Skeletal muscle satellite cell (primary cell): ENCODE measurements around the gene TGFB1I1.

Experiments used
- H3K27me3 ChIP-seq: 2 replicates; pipeline ENCODE4 v1.7.0; 2013; ENCODE audit warnings: low read length; ENCODE audit not compliant: control insufficient read depth, insufficient read depth
- H3K36me3 ChIP-seq: 2 replicates; pipeline ENCODE4 v1.7.0; 2013; ENCODE audit warnings: mild to moderate bottlenecking, control low read depth, low read length; ENCODE audit not compliant: insufficient read depth
- H3K4me1 ChIP-seq: 2 replicates; pipeline ENCODE4 v1.7.0; 2013; ENCODE audit warnings: low read length; ENCODE audit not compliant: control insufficient read depth, insufficient read depth
- H3K4me2 ChIP-seq: 2 replicates; pipeline ENCODE4 v1.7.0; 2013; ENCODE audit warnings: mild to moderate bottlenecking, low read length
- H3K4me3 ChIP-seq: 2 replicates; pipeline ENCODE4 v1.7.0; 2013; ENCODE audit warnings: low read length
- H3K9ac ChIP-seq: 2 replicates; pipeline ENCODE4 v1.7.0; 2013; ENCODE audit warnings: mild to moderate bottlenecking, low read depth, low read length, moderate library complexity
- H3K9me3 ChIP-seq: replicated peaks from 2 replicates; pipeline ENCODE4 v1.7.0; 2013; ENCODE audit warnings: mild to moderate bottlenecking, control low read depth, low read length

The TGFB1I1 gene

DNA sequence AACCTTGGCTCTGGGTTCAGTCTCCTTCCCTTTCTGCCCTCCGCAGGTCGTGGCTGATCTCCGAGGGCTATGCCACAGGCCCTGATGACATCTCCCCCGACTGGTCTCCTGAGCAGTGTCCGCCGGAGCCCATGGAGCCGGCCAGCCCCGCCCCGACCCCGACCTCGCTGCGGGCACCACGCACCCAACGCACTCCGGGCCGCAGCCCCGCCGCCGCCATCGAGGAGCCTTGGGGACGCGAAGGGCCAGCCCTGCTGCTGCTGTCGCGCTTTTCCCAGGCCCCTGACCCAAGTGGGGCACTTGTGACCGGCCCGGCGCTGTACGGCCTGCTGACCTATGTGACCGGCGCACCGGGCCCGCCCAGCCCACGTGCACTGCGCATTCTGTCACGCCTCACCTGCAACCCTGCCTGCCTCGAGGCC is 7.6 kb upstream of the TGFB1I1 start:
- H3K4me2 ChIP-seq: no peak overlapping the region
- peaks cover 6% of the 10 kb centered on the region for H3K4me1 ChIP-seq
- H3K36me3 ChIP-seq: peaks cover 42% of the 10 kb centered on the region
- H3K4me3 ChIP-seq: no peak overlapping the region
- no peaks in the 10 kb centered on the region for H3K27me3 ChIP-seq
- H3K9me3 ChIP-seq: no peaks in the 10 kb centered on the region
- no peak overlapping the region for H3K9ac ChIP-seq

GRCh38 chr16:31464781-31465260 is 7.1 kb upstream of the TGFB1I1 start:
- peaks cover 6% of the 10 kb centered on the region for H3K4me1 ChIP-seq
- H3K27me3 ChIP-seq: no peaks in the 10 kb centered on the region
- H3K36me3 ChIP-seq: peaks cover 42% of the 10 kb centered on the region
- no peaks in the 10 kb centered on the region for H3K9me3 ChIP-seq
- no peak overlapping the region for H3K4me2 ChIP-seq
- H3K4me3 ChIP-seq: no peak overlapping the region
- no peak overlapping the region for H3K9ac ChIP-seq

DNA sequence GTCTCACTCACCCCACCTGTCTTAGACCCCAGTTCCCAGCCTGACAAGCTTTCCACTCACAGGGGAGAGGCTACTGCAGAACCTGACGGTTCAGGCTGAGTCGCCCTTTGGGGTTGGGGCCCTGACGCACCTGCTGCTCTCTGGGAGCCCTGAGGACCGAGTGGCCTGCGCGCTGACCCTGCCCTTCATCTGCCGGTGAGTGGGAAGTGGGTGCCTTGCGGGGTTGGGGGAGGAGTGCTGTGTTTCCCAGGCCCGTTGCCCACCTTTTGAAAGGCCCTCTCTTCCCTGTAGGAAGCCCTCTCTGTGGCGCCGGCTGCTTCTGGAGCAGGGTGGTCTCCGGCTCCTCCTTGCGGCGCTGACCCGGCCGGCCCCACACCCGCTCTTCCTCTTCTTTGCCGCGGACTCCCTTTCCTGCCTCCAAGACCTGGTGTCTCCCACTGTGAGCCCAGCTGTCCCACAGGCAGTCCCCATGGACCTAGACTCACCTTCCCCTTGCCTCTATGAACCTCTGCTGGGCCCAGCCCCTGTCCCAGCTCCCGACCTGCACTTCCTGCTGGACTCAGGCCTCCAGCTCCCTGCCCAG is 6.1 kb upstream of the TGFB1I1 start:
- no peak overlapping the region for H3K4me3 ChIP-seq
- no peaks in the 10 kb centered on the region for H3K27me3 ChIP-seq
- H3K9ac ChIP-seq: no peak overlapping the region
- no peak overlapping the region for H3K4me2 ChIP-seq
- no peaks in the 10 kb centered on the region for H3K9me3 ChIP-seq
- H3K36me3 ChIP-seq: peaks cover 42% of the 10 kb centered on the region
- peaks cover 3% of the 10 kb centered on the region for H3K4me1 ChIP-seq

GRCh38 chr16:31466381-31466841 is 5.5 kb upstream of the TGFB1I1 start:
- H3K9ac ChIP-seq: no peak overlapping the region
- no peak overlapping the region for H3K4me2 ChIP-seq
- H3K4me1 ChIP-seq: peaks cover 8% of the 10 kb centered on the region
- H3K9me3 ChIP-seq: no peaks in the 10 kb centered on the region
- H3K27me3 ChIP-seq: no peaks in the 10 kb centered on the region
- peaks cover 42% of the 10 kb centered on the region for H3K36me3 ChIP-seq
- no peak overlapping the region for H3K4me3 ChIP-seq

DNA sequence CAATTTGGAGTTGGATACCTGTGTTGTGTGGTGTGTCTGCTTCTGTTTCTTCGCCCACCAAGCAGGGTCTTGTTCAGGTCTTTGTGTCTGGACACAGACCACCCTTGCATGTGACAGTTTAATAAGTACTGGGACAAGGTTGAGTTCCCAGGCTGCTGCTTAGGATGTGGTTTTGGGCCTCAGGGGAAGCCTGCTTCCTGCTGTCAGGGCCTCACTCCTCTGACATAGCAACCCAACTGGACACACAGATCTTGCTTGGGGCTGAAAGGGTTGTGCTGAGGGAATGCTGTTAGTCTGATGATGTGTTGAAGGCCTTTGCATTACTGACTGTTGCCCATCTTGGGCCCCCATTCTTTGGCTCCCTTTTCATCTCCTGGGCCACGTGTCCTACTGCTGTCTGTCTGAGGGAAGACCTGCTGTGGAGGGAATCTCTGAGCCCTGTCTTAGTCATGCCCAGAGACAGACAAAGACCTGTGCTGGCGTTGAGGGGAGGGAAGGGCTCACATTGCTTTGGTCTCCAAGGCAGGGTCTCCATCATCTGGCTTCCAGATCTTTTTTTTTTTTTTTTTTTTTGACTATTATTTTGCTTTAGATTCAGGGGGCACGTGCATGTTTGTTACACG is 4.7 kb upstream of the TGFB1I1 start:
- no peaks in the 10 kb centered on the region for H3K9me3 ChIP-seq
- peaks cover 10% of the 10 kb centered on the region for H3K4me1 ChIP-seq
- no peak overlapping the region for H3K4me3 ChIP-seq
- H3K4me2 ChIP-seq: no peak overlapping the region
- no peak overlapping the region for H3K9ac ChIP-seq
- peaks cover 38% of the 10 kb centered on the region for H3K36me3 ChIP-seq
- H3K27me3 ChIP-seq: no peaks in the 10 kb centered on the region

- Histone ChIP-seq H3K9me3 (no peaks in the 10 kb centered on the region), H3K9ac (no peak overlapping the region), H3K36me3 (peaks cover 32% of the 10 kb centered on the region), H3K4me2 (no peak overlapping the region), H3K27me3 (no peaks in the 10 kb centered on the region), H3K4me1 (peaks cover 10% of the 10 kb centered on the region), H3K4me3 (no peak overlapping the region)
These were observed 4.1 kb upstream of the TGFB1I1 start for GRCh38 chr16:31467858-31468257.

DNA sequence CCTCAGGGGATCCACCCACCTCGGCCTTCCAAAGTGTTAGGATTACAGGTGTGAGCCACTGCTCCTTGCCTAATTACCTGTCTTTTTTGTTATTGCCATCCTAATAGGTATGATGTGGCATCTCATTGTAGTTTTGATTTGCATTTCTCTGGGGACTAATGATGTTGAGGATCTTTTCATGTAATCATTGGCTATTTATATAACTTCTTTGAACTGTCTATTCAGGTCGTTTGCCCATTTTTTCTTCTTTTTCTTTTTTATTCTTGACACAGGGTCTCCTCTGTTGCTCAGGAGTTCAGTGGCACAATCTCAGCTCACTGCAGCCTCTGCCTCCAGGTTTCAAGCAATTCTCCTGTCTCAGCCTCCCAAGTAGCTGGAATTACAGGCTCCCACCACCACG is 1.3 kb upstream of the TGFB1I1 start:
- no peaks in the 10 kb centered on the region for H3K27me3 ChIP-seq
- peak overlapping the region; percentile 97 for H3K9ac ChIP-seq
- peaks cover 34% of the 10 kb centered on the region for H3K36me3 ChIP-seq
- peaks cover 16% of the 10 kb centered on the region for H3K4me1 ChIP-seq
- no peaks in the 10 kb centered on the region for H3K9me3 ChIP-seq
- H3K4me3 ChIP-seq: peak overlapping the region; percentile 84
- H3K4me2 ChIP-seq: peak overlapping the region; percentile 97

DNA sequence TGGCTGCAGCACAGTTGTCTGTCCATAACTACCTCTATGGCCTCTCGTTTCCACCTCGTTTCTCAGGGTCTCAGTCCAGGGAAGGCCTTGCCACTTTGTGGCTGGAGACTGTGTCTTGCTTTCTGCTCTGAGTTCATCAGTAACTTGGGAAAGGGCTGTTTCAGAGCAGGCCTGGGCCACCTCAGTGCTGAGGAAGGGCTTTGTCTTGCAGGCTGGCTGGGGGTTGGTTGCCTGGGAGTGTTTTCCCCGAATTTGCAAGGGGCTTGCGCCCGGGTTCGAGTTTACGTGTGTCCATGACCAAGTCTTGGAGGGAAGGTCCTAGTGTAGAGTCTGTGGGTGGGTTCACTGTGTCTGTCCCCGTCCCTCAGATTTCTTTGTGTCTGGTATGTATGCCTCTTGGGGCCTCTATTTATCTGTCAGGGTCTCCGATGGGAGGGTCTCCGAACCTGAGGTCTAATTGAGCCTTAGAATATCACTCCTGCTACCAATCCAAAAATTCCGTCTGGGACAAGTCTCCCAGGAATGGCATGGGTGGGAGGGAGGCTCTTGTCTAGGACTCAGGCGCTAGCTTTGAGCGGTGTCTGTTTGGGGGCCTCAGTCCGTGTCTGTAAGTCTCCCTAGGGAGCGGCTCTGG is 594 bp upstream of the TGFB1I1 start:
- H3K36me3 ChIP-seq: peaks cover 35% of the 10 kb centered on the region
- H3K9me3 ChIP-seq: no peaks in the 10 kb centered on the region
- H3K4me2 ChIP-seq: peak overlapping the region; percentile 97
- peak overlapping the region; percentile 84 for H3K4me3 ChIP-seq
- peaks cover 16% of the 10 kb centered on the region for H3K4me1 ChIP-seq
- no peaks in the 10 kb centered on the region for H3K27me3 ChIP-seq
- H3K9ac ChIP-seq: peak overlapping the region; percentile 97

DNA sequence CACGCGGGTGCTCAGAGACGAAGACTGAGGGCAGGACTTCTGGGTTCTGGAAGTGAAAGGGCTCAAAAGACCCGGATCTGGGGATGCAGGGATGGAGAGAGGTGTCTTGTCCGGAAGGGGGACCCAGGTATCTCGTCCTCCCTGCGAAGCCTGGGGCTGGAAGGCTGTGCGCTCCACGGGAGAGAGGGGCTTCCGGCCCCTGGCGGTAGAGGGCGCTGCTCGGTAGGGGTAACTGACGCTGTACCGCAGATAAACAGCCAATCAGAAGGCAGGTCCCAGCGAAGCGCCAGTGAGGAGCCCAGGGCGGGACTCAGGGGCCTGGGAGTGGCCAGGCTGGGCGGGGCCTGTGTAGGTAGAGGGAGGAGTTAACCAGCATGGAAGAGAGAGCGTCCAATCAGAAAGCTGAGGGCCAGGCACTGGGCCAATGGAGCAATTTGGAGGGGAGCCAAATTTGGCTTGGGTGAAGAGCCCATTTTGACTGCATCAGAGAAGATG is 804 bp downstream of the TGFB1I1 start:
- Histone ChIP-seq H3K9ac (peak overlapping the region; percentile 97), H3K27me3 (no peaks in the 10 kb centered on the region), H3K4me3 (peak overlapping the region; percentile 84), H3K36me3 (peaks cover 42% of the 10 kb centered on the region), H3K4me1 (peaks cover 16% of the 10 kb centered on the region), H3K4me2 (peak overlapping the region; percentile 97), H3K9me3 (no peaks in the 10 kb centered on the region)

DNA sequence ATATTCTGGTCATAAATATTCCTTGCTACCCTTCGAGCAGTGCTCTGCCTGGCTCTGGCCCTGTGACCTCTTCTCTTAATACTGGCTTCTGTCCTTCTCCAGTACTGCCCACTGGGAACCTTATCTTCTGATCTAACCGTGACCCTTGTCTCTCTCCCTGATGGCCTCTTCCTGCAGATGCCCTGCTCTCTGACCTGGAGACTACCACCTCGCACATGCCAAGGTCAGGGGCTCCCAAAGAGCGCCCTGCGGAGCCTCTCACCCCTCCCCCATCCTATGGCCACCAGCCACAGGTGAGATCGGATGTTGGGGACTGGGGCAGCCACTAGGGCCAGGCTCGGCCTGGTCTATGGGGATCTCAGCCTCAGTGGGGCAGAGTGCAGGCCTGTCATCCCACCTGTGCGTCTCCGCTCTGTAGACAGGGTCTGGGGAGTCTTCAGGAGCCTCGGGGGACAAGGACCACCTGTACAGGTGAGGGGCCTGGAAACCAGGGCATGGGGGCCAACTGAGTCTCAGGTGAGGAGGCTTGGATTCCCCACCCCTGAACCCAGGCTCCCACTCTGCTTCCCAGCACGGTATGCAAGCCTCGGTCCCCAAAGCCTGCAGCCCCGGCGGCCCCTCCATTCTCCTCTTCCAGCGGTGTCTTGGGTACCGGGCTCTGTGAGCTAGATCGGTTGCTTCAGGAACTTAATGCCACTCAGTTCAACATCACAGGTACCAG is 1.5 kb downstream of the TGFB1I1 start:
- no peaks in the 10 kb centered on the region for H3K9me3 ChIP-seq
- H3K4me2 ChIP-seq: peak overlapping the region; percentile 97
- peak overlapping the region; percentile 84 for H3K4me3 ChIP-seq
- no peaks in the 10 kb centered on the region for H3K27me3 ChIP-seq
- no peak overlapping the region for H3K9ac ChIP-seq
- peaks cover 16% of the 10 kb centered on the region for H3K4me1 ChIP-seq
- H3K36me3 ChIP-seq: peaks cover 47% of the 10 kb centered on the region

GRCh38 chr16:31474173-31474714 is 2.3 kb downstream of the TGFB1I1 start:
- Histone ChIP-seq H3K9me3 (no peaks in the 10 kb centered on the region), H3K36me3 (peaks cover 52% of the 10 kb centered on the region), H3K4me2 (no peak overlapping the region), H3K4me1 (peaks cover 16% of the 10 kb centered on the region), H3K9ac (no peak overlapping the region), H3K4me3 (no peak overlapping the region), H3K27me3 (no peaks in the 10 kb centered on the region)
